ENCODE results near the gene HNRNPA3. TPM values are rescaled to one million over a fixed set of nuclear protein-coding genes. Genes with fewer than 3 reads are reported as not detected.
A peak's percentile ranks its signal among the peaks of the same experiment; 100 is the strongest.

HNRNPA3 gene
- total and polyA plus RNA-seq, 2 donors (not counting 3 experiments of a cell fraction or from before 2014, with no cell fraction given), result 57.5 to 316 TPM

DNA sequence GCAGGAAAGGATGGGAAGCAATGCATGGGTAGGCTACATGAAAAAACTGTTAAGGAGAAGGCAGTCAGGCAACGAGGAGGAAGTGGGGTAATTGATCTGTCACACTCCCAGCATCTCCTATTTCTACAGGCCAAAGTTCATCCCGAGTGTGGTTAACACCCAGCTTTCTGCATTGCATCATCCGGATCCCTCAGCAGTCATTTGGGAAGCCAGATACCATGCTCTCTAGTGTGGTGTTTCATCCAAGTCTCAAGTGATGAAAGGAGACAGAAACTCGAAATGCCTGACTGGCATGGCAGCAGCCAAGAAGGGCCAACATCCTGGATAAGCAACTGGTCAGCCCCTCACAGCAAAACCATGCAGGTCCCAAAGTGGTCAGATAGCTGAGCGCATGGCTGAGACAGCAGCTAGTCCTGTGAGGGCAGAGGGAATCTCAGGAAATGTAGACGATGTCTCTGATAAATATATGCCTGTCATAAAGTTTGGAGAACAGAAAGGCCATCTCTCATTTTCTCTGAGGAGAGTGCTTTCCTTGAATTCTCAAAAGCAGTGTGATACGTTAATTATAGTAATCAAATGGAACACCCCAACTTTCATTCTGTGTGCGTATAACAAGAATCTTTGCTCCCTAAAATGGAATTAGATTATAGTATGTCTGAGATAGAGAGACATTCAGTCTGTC lies 24.8 kb upstream of the HNRNPA3 start:
- Histone ChIP-seq H3K36me3 (ENCODE audit: control insufficient read depth in 2 of 2, extremely low read depth in 1 of 2, insufficient read depth in 2 of 2, low read length in 2 of 2) (no peaks in the 10 kb centered on the region), H3K4me3 (replicated peaks in 1 of 3; ENCODE audit: insufficient read depth in 1 of 3, low read depth in 1 of 3, low read length in 3 of 3) (no peak overlapping the region), H3K9me3 (replicated peaks; ENCODE audit: control insufficient read depth, insufficient read depth, low read length) (no peaks in the 10 kb centered on the region), H2AFZ (ENCODE audit: low read depth, low read length) (peak overlapping the region; percentile 38), H3K4me2 (ENCODE audit: insufficient read depth, low read length) (no peak overlapping the region), H3K27ac (ENCODE audit: insufficient read depth, low read depth, low read length) (no peak overlapping the region), H3K79me2 (ENCODE audit: control insufficient read depth, insufficient read depth, low read length) (no peaks in the 10 kb centered on the region), H3K27me3 (ENCODE audit: control insufficient read depth in 2 of 2, insufficient read depth in 2 of 2, low read length in 2 of 2) (no peaks in the 10 kb centered on the region), H3K9me1 (replicated peaks; ENCODE audit: control insufficient read depth, extremely low read depth, insufficient read depth, low read length) (no peaks in the 10 kb centered on the region), H4K20me1 (replicated peaks; ENCODE audit: control insufficient read depth, extremely low read depth, insufficient read depth, low read length) (no peaks in the 10 kb centered on the region), H3K4me1 (ENCODE audit: control insufficient read depth, extremely low read depth, insufficient read depth, low read length) (no peaks in the 10 kb centered on the region), H3K9ac (replicated peaks; ENCODE audit: extremely low read depth, insufficient read depth, low read length) (no peak overlapping the region)
- DNase-seq (ENCODE audit: low read depth, low spot score) (no peak), FAIRE-seq (no peak)
- TF ChIP-seq MYC (IDR thresholded peaks at IDR 0.05; ENCODE audit: low read depth, low read length) (no peak), JUN (IDR thresholded peaks at IDR 0.05; ENCODE audit: borderline replicate concordance, insufficient read depth, insufficient read length, low read depth) (no peak), FOS (IDR thresholded peaks at IDR 0.05; ENCODE audit: borderline replicate concordance, insufficient read depth, low read length) (no peak), POLR2A (IDR thresholded peaks at IDR 0.05; ENCODE audit: low read depth, low read length) (no peak), EZH2 (IDR thresholded peaks at IDR 0.05; ENCODE audit: borderline replicate concordance, low read depth, low read length, severe bottlenecking) (no peak), POLR2AphosphoS5 (IDR thresholded peaks at IDR 0.05; ENCODE audit: insufficient read depth, low read depth, low read length) (no peak), GATA2 (IDR thresholded peaks at IDR 0.05; ENCODE audit: insufficient read depth, insufficient read length, low read depth, low read length) (no peak)
- TF ChIP-seq, protein P1, sequence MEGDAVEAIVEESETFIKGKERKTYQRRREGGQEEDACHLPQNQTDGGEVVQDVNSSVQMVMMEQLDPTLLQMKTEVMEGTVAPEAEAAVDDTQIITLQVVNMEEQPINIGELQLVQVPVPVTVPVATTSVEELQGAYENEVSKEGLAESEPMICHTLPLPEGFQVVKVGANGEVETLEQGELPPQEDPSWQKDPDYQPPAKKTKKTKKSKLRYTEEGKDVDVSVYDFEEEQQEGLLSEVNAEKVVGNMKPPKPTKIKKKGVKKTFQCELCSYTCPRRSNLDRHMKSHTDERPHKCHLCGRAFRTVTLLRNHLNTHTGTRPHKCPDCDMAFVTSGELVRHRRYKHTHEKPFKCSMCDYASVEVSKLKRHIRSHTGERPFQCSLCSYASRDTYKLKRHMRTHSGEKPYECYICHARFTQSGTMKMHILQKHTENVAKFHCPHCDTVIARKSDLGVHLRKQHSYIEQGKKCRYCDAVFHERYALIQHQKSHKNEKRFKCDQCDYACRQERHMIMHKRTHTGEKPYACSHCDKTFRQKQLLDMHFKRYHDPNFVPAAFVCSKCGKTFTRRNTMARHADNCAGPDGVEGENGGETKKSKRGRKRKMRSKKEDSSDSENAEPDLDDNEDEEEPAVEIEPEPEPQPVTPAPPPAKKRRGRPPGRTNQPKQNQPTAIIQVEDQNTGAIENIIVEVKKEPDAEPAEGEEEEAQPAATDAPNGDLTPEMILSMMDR (IDR thresholded peaks at IDR 0.05; ENCODE audit: extremely low read depth in 1 of 2, insufficient read depth in 1 of 2, low read depth in 1 of 2, low read length in 2 of 2), result no peak
- TF ChIP-seq, protein P2, sequence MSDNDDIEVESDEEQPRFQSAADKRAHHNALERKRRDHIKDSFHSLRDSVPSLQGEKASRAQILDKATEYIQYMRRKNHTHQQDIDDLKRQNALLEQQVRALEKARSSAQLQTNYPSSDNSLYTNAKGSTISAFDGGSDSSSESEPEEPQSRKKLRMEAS (IDR thresholded peaks at IDR 0.05; ENCODE audit: insufficient read depth, insufficient read length), result no peak
- no TSS peak for BruUV-seq (replicated peaks)
- dilution Hi-C loops (cut with MboI; ENCODE audit: extremely low pct_ligation_motif_present, low sequenced_read_pairs), result no loop called here
- POLR2A ChIA-PET, result no interaction called here
- CTCF ChIA-PET, result no interaction called here
- intact Hi-C loops (cut with micrococcal nuclease), result no loop called here

Data from endothelial cell of umbilical vein (primary cell).